Esophagus (tissue), 2 donors: ENCODE measurements around the gene COL12A1. TPM values are rescaled to one million over a fixed set of nuclear protein-coding genes. Genes with fewer than 3 reads are reported as not detected.
"Not testable (repeated sequence)": the region's sequence is repeated elsewhere in the genome, so short reads cannot be mapped to it uniquely, and the experiment has no call there.

ENCODE experiments used
- H3K27ac ChIP-seq, 2 donors: one replicate each; pipeline ENCODE4 v1.5.1; 2013; ENCODE audit warnings: low read depth in 2 of 2, mild to moderate bottlenecking in 2 of 2, inconsistent platforms in 1 of 2, low read length in 1 of 2, moderate library complexity in 1 of 2
- H3K27me3 ChIP-seq, 2 donors: one replicate each; pipeline ENCODE4 v1.6.1; 2013; ENCODE audit warnings: low read length in 2 of 2, control low read depth in 1 of 2, mild to moderate bottlenecking in 1 of 2; ENCODE audit not compliant: insufficient read depth in 2 of 2, control insufficient read depth in 1 of 2
- H3K36me3 ChIP-seq, 2 donors: one replicate each; pipeline ENCODE4 v1.6.1; 2013; ENCODE audit warnings: low read length in 1 of 2; ENCODE audit not compliant: control insufficient read depth in 2 of 2, insufficient read depth in 2 of 2
- H3K4me1 ChIP-seq, 2 donors: one replicate each; pipeline ENCODE4 v1.6.1; 2013; ENCODE audit warnings: low read length in 1 of 2; ENCODE audit not compliant: control insufficient read depth in 2 of 2, insufficient read depth in 2 of 2
- H3K4me3 ChIP-seq, 2 donors: one replicate each; pipeline ENCODE4 v1.5.1; 2013; ENCODE audit warnings: low read length in 2 of 2, mild to moderate bottlenecking in 2 of 2, low read depth in 1 of 2, moderate library complexity in 1 of 2
- H3K9me3 ChIP-seq, 2 donors: one replicate each; pipeline ENCODE4 v1.6.1; 2013; ENCODE audit warnings: mild to moderate bottlenecking in 2 of 2, low read depth in 1 of 2, low read length in 1 of 2, moderate library complexity in 1 of 2; ENCODE audit not compliant: control insufficient read depth in 2 of 2, insufficient read depth in 1 of 2
- WGBS, 2 donors: extraction: QIAGEN DNeasy Blood & Tissue Kit; methylation state at CpG; one replicate each; pipeline ENCODE4 v1.1.7; 2013; 5-methylcytosine and 5-hydroxymethylcytosine counted together
- polyA plus RNA-seq, 2 donors: library from polyadenylated mRNA; stranded (reverse); fragments of 200-250 nt; gene quantifications; one replicate each; pipeline ENCODE4 v1.2.3, GENCODE V29; 2013
- donor health status: healthy with polysubstance abuse.
- donor health status: Bipolar disorder and iron deficiency.

COL12A1 gene
- polyA plus RNA-seq, 2 donors = 9.5 to 18.2 TPM

DNA sequence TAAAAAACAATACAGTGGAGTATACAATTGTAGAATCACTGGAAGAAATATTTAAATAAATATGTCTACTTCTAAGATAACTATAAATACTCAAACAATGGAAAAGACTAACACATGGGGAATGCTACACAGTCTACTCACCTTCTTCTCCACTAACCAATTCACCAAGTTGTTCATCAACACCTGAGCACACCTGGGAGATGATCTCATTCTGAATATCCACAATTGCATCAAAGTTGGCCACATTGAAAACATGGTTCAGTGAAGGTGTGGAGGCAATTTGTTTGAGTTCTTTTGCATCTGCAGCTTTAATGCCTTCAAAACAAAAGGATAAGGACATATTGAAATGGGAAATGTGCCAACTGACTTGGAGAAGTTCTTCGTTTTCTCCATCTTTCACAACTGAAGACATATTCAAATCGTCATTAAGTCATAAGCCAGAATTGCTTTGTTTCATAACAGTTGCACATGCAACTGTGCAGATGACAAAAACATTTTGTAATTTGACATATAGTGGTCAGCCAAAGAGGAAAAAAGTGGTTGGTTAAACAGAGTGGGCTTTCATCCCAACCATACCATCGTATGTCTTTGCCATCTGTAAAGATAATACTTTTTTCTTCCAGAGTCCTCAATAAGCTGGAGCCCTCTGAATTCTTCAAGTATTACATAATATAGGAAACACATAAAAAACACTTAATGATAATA lies 17.5 kb downstream of the COL12A1 start:
- H3K4me1 ChIP-seq = no peaks in the 10 kb centered on the region
- WGBS, 2 donors = 67% methylated on average over 3 of the region's 3 CpGs
- no peak overlapping the region for H3K4me3 ChIP-seq
- no peaks in the 10 kb centered on the region for H3K36me3 ChIP-seq
- no peaks in the 10 kb centered on the region for H3K27me3 ChIP-seq
- H3K9me3 ChIP-seq = no peaks in the 10 kb centered on the region
- no peak overlapping the region for H3K27ac ChIP-seq

DNA sequence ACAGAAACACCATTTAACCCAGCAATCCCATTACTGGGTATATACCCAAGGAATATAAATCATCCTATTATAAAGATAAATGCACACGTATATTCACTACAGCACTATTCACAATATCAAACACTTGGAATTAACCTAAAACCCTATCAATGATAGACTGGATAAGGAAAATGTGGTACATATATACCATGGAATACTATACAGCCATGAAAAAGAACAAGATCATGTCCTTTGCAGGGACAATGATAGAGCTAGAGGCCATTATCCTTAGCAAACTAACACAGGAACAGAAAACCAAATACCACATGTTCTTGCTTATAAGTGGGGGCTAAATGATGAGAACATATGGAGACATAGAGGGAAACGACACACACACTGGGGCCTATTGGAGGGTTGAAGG lies 19.3 kb downstream of the COL12A1 start:
- WGBS, 2 donors = 45% methylated on average over 2 of the region's 2 CpGs
- H3K36me3 ChIP-seq, H3K4me3 ChIP-seq, H3K4me1 ChIP-seq, H3K9me3 ChIP-seq, H3K27ac ChIP-seq, H3K27me3 ChIP-seq: not testable (repeated sequence)

DNA sequence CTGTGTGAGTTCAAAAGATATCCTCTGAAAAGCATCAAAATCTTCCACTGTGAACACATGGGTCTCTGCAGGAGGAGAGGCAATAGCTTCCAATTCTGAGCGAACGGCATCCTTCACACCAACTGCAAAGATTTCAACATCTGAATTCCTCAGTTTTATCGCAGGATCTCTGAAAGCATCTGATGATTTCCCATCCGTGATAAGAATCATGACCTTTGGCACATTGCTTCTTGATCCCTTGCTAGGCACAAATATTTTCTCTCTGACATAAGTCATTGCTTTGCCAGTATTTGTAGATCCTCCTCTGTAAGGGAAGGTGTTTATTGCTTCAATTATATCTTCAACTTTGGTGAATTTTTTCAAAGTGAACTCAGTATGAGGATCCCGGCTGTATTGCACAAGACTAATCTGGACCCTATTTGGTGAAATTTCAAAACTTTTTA lies 22.7 kb downstream of the COL12A1 start:
- no peaks in the 10 kb centered on the region for H3K27me3 ChIP-seq
- 65 to 72% methylated on average over 5 of the region's 5 CpGs for WGBS, 2 donors
- H3K4me1 ChIP-seq = peaks cover 0 to 2% of the 10 kb centered on the region in 2 donors
- H3K27ac ChIP-seq = no peak overlapping the region
- no peaks in the 10 kb centered on the region for H3K36me3 ChIP-seq
- H3K9me3 ChIP-seq = no peaks in the 10 kb centered on the region
- no peak overlapping the region for H3K4me3 ChIP-seq

DNA sequence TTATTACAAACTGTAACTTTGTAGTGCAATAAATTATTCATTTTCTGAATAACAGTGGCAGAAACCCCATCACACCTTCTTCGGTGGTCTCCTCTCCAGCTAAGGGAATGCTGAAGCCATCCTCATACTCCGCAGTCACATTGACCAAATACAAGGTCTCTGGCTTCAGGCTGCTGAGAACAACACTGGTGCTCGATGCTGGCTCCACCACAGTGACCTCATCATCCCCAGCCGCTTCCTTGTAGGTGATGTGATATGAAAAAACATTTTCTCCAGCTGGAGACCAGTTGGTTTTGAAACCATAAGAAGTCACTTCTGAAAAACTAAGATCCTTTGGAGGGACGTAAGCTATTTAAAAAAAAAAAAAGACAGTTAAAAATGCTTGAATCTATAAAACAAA lies 25.0 kb downstream of the COL12A1 start:
- Histone ChIP-seq H3K27me3 (no peaks in the 10 kb centered on the region), H3K36me3 (no peaks in the 10 kb centered on the region), H3K9me3 (no peaks in the 10 kb centered on the region), H3K4me1 (peaks cover 0 to 2% of the 10 kb centered on the region in 2 donors), H3K4me3 (no peak overlapping the region), H3K27ac (no peak overlapping the region)
- WGBS, 2 donors = 81 to 82% methylated on average over 5 of the region's 5 CpGs

DNA sequence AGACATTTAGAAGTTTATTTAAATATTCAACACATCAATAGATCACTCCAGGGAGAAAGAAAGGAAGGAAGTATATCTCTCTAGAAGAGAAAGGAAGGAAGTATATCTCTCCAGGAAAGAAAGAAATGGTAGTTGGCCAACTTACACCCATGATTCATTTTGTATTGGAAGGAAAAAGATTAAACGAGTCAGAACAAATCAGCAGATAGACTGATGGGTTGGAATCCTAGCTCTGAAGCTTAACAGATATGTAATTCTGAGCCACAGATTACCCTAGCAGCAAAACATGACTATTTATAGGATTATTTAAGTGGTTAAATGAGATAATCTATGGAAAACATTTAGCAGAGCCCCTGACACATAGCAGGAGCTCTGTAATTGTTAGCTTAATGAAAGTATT lies 27.1 kb downstream of the COL12A1 start:
- Histone ChIP-seq H3K36me3 (no peaks in the 10 kb centered on the region), H3K27ac (no peak overlapping the region), H3K9me3 (no peaks in the 10 kb centered on the region), H3K4me1 (peaks cover 0 to 2% of the 10 kb centered on the region in 2 donors), H3K4me3 (no peak overlapping the region), H3K27me3 (no peaks in the 10 kb centered on the region)
- 27 to 31% methylated on average over 1 of the region's 1 CpG for WGBS, 2 donors

DNA sequence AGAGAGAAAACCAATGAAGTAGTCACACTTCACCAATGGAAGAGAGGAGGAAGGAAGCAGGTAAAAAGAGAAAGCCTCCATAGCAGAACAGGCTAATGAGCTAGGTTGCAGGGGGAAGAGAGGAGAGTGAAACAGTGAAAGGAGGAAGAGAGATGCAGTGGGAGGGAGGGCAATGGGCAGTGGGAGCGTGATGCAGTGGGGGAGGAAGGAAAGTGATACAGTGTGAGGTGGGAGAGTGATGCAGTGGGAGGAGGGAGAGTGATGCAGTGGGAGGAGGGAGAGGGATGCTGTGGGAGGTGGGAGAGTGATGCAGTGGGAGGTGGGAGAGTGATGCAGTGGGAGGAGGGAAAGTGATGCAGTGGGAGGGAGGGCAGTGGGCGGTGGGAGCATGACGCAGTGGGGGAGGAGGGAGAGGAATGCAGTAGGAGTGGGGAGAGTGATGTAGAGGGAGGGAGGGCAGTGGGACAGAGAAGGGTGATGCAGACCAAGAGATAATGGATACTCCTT lies 29.7 kb downstream of the COL12A1 start:
- Histone ChIP-seq H3K36me3 (no peaks in the 10 kb centered on the region), H3K4me1 (peaks cover 0 to 2% of the 10 kb centered on the region in 2 donors), H3K27ac (no peak overlapping the region), H3K27me3 (no peaks in the 10 kb centered on the region), H3K4me3 (no peak overlapping the region), H3K9me3 (no peaks in the 10 kb centered on the region)
- 87 to 90% methylated on average over 3 of the region's 3 CpGs for WGBS, 2 donors

DNA sequence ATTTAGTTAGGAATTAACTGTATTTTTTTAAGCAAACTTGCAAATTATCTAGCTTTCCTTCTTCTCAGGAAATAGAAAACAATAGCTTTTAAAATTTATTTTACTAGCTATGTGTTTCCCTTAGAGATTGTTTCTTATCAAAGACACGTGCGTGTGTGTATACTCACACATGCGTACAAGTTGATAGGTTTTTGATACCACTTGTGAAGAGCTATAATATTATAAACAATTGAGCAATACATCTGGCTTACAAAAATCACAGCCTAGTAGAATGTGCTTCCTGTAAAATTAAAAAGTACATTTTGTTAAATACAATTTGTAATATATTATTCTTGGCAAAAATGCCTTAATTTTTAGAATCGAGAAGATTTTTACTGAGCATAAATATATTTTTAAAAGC lies 33.9 kb downstream of the COL12A1 start:
- no peaks in the 10 kb centered on the region for H3K4me1 ChIP-seq
- H3K9me3 ChIP-seq = no peaks in the 10 kb centered on the region
- no peak overlapping the region for H3K4me3 ChIP-seq
- WGBS, 2 donors = 61 to 69% methylated on average over 4 of the region's 4 CpGs
- H3K27ac ChIP-seq = no peak overlapping the region
- no peaks in the 10 kb centered on the region for H3K27me3 ChIP-seq
- H3K36me3 ChIP-seq = no peaks in the 10 kb centered on the region

DNA sequence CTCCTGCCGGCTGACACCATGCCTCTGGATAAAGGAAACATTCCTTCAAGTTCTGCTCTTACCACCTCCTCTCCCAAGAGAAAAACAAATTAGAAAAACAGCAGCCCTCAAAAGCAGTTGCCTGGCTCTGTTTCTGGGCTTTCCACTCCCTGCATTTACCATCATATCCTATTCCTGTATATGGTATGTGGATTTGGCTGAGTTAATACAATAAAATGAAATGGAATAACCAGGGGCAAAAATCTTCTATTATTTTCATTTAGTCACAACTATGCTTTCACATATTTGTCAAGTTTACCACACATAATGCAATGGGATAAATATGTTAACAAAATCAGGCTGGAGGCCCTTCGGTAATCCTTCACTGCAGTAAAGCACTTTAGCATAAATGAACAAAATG lies 34.3 kb downstream of the COL12A1 start:
- Histone ChIP-seq H3K36me3 (no peaks in the 10 kb centered on the region), H3K27me3 (no peaks in the 10 kb centered on the region), H3K9me3 (no peaks in the 10 kb centered on the region), H3K4me3 (no peak overlapping the region), H3K4me1 (no peaks in the 10 kb centered on the region), H3K27ac (no peak overlapping the region)
- WGBS, 2 donors = 61 to 80% methylated on average over 2 of the region's 2 CpGs

DNA sequence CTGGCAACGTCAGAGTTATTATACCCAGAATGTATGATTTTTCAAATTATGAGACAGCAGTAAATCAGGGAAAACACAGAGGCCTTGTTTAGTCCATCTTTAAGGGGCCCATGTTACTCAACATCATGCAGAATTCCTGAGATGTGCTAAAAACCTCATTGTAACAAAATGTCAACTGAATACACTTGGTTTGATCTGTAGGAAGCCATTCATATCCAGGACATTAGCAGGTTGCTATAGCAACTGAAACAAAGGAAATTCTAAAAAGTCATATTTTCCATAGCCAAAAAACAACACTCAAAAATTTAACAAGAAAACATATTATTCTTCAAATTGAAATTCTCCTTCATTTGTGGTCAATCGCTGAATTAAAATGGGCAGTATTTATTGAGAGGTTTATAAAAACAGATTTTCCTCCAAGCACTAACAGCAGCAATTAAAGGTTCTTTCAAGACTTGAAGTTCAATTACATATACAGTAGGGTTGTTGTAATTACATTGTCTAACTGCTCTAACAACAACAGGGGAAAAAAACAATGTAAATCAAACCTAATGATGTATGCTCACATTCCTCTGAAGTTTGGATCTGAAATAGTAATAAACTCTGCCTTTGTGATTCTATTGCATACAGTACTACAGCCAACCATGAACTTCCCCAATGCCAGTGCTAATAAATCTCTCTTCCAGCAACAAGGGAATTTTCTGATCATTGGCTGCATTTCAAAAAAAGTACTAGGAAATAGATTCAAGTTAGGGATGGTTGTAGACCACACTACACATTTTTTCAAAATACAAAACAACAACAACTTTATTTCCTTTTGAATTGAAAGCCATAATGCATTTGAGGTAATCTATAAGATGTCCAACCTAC lies 34.9 kb downstream of the COL12A1 start:
- H3K9me3 ChIP-seq = no peaks in the 10 kb centered on the region
- H3K4me3 ChIP-seq = no peak overlapping the region
- H3K36me3 ChIP-seq = no peaks in the 10 kb centered on the region
- WGBS, 2 donors = 53 to 54% methylated on average over 2 of the region's 2 CpGs
- no peaks in the 10 kb centered on the region for H3K4me1 ChIP-seq
- no peaks in the 10 kb centered on the region for H3K27me3 ChIP-seq
- no peak overlapping the region for H3K27ac ChIP-seq
